IPS-11a (cell line): ENCODE data around the gene CGRRF1.

ENCODE experiments used
- H3K4me3 ChIP-seq: one replicate; pipeline ENCODE4 v1.5.1; 2013; ENCODE audit warnings: low read depth, low read length, control low read depth

Gene CGRRF1

DNA sequence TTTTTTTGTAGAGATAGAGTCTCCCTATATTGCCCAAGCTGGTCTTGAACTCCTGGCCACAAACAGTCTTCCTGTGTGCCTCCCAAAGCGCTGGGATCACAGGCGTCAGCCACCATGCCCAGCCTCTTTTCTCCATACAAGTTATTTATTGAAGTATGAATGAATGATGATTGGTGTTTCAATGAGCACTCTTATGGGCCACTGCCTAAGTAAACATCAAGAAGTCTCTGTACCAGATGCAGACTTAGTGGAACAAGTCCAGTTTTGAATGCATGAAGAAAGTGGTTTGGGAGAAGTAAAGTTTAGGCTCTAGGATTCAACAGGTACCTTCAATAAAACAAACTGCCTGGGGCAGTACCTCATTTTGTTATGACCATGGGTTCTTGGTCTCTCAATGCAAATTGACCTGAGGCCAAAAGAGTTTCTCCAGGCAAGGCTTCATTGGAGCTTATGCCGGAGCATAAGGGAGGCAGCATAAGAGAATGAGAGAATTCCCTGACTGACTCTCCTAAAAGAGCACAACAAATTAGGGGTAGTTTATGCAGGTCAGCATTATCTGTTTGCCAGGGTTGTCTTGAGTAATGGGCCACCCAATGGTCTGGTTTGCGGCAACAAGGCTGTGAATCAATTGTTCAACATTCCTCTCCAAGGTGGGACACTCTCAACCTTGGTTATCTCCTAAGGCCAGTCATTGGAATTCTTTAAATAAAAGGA, 19.8 kb upstream of the CGRRF1 start:
- no peak overlapping the region for H3K4me3 ChIP-seq

DNA sequence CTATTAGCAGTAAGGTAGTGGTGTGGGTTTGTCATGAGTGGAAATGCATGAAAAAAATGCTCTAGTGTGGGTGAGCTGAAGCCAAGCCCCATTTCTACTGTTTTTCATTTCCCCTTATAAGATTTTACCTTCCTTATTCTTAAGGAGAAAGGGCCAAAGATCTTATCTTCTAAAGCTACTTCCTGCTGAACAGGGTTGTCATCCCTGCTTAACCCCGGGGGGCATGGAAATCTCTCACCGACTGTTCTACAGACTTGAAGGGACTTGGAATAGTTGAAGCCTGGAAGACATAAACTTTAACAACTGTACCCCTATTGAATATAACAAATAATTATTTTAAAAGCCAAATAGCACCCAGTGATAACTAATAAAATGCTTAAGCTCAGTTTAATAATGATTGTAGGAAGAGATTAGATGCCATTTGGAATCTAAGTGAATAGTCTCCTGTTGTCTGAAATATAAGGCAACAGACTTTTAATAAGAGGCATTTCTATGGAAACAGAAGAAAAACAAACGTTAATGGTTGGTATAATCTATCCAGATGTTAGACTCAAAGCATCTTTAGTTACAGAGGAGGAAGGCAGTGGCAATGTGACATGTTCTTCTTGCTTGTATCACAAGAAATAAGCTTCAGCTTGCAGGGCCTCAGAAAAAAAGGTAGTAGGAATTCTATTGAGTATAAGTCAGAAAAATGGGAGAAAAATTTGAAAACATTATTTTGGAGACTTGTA, 19.1 kb upstream of the CGRRF1 start:
- no peak overlapping the region for H3K4me3 ChIP-seq

DNA sequence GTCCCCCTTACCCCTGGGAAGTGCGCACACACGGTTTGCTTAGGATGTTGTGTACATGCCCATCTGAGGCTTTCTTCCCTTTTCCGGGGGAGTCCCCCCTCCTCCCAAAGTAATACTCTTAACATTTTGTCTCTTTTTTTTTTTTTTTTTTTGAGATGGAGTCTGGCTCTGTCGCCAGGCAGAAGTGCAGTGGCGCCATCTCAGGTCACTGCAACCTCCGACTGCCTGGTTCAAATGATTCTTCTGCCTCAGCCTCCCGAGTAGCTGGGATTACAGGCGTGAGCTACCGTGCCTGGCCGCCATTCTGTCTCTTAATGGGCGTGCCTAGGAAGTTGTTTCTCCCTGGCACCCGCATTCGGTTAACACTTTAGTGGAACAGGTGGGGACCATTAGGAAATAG, 16.4 kb upstream of the CGRRF1 start:
- H3K4me3 ChIP-seq, result no peak overlapping the region

DNA sequence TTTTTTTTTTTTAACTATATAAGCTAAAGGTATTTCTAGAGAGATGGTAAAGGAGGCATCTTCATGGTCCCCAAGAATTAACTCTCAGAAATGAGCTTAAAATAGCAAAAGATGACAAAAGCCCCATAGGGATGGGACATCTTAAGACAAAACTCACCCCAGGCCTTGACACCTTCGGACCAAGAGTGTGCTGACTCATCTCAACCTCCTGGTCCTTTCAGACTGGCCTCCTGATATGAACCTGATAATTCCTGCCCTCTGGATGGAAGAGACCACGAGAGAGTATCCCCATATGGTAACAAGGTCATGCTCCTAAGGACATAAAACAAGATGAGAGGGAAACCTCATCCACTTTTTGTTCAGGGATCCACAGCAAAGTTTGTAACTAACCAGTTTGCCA, 12.5 kb upstream of the CGRRF1 start:
- H3K4me3 ChIP-seq, result no peak overlapping the region

DNA sequence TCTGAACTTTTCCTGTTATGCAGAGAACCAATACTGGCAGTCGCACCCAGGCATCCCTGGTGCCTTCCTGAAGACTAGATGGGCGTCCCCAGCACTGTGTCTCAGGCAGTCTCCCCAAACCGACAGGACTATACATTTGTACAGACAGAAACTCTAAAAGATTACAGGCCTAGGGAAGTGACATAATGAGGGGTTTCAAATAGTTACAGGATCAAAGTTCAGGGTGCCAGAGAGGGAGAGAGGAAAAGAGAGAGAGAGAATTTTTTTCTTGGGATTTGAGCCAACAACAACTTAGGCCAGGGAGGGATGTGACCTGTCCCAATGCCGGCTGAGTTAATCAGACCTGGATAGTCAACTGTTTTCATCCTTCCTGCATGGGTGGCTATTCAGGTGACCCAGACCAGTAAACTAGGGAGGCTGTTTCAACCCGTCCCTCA, 11.6 kb upstream of the CGRRF1 start:
- no peak overlapping the region for H3K4me3 ChIP-seq

DNA sequence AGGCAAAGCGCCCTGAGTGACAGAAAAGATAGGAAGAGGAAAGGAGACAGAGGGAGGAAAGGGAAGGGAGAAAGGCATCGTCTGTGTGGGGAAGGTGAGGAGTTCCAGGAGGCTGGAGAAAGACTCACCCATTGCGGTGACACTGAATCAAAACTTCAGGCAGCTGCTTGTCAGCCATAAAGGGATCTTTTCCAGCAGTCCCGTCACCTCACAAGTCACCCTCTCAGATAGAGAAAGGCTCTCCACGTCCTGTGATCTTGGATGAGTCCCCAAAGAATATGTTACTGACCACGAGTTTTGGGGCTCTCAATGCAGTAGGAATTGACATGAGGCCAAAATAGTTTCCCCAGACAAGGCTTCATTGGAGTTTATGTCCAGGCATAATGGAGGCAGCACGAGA, 11.1 kb upstream of the CGRRF1 start:
- H3K4me3 ChIP-seq, result no peak overlapping the region

DNA sequence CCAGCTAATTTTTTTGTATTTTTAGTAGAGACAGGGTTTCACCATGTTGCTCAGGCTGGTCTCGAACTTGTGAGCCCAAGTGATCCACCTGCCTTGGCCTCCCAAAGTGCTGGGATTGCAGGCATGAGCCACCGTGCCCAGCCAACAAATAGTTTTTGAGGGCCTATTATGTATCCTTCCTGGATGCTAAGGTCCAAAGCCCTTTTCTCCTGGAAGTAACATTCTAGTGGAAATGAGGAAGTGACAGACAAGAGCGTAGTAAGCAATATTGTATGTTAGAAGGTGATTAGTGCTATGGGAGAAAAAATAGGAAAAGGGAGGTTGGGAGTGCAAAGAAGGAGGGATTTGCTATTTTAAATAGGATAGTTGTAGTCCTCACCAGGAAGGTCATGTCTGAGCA, 9.0 kb upstream of the CGRRF1 start:
- H3K4me3 ChIP-seq, result no peak overlapping the region

DNA sequence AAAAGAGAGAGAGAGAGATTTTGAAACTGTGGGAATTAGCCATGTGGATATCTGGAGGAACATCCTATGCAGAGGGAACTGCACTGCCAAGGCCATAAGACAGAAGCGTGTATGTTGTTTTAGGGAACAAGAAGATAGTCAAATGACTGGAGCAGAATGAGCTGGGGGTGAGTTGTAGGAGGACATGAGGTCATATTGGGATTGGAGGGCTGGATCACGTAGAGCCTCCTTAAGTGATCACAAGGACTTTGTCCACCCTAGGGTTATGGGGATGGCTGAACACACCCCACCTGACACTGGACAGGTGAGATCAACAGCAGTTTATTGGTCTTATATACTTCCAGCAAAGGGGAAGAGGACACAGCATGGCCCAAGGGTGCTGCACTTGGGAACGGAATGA, 8.2 kb upstream of the CGRRF1 start:
- no peak overlapping the region for H3K4me3 ChIP-seq

DNA sequence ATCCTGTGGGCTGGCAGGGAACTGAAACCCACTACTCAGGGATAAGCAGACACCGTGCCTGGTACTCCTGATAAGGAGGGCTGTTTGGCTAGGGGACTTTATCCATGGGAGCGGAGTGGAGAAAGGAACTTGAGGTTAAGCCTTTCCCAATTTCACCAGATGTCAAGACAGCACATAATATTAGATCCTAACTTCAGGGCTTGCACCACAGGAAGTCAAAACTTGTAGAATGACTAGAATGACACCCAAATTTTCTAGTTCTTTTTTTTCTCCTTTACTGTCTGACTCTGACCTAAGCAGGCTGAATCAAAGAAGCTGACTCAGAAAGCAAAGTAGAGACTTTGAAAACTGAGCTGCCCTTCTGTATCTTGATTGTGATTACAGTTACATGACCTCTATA, 7.1 kb upstream of the CGRRF1 start:
- no peak overlapping the region for H3K4me3 ChIP-seq

DNA sequence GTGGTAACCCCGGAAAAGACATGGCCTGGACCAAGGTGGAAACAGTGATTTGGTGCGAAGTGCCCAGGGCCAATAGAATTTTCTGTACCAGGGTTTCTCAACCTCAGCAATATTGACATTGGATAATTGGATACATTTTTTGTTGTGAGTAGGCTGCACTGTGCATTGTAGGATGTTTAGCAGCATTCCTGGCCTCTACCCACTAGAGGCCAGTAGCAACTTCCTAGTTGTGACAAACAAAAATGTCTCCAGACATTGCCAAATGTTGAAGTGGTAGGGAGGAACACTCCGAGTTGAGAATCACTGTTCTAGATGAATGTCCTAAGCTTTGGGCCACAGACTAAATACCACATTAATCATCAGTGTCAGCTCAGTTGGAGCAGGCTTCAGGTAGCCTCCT, 6.2 kb upstream of the CGRRF1 start:
- H3K4me3 ChIP-seq, result no peak overlapping the region

DNA sequence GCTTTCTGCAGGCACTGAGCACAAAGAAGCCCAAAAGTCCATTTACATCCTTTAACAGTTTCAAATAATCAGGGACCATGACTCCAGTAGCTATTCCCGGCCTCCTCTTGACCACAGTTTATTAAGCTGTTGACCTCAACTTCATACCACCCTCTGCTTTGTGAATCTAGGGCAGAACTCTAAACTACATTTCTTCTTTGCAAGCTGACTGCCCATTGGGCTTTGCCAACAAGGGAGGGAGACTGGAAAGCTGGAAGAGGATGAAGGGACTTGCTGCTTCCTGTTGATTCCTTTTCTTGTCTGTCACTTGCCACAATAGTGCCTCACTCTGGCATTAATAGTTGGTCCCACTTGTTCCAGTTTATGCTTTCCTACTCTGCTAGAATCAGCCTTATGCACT, 2.7 kb downstream of the CGRRF1 start:
- H3K4me3 ChIP-seq, result no peak overlapping the region

DNA sequence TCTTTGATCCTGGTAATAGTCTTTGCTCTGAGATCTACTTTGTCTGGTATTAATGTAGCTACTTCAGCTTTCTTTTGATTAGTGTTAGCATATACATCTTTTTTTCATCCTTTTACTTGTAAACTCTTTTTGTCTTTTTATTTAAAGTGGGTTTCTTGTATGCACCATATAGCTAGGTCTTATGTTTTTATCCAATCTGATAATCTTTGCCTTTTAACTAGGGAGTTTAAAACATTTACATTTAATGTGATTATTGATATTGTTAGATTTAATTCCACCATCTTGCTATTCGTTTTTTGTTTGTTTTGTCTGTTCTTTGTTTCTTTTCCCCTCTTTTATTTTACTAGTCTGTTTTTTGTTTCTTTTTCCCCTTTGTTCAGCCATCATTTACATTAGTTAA, 6.0 kb downstream of the CGRRF1 start:
- H3K4me3 ChIP-seq, result no peak overlapping the region

DNA sequence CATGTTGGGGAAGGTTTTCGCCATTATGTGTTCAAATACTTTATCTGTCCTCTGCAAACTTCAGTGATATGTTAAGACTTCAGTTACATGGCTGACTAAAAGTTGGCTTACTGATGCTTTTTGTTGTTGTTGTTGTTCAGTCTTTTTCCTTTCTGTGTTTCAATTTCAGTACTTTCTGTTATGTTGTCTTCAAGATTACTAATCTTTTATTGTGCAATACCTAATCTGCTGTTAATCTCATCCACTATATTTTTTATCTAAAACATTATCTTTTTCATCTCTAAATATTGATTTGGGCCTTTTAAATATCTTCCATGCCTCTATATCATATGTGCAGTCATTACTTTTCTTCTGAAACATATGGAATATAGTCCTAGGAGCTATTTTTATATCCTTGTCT, 7.0 kb downstream of the CGRRF1 start:
- H3K4me3 ChIP-seq, result no peak overlapping the region

DNA sequence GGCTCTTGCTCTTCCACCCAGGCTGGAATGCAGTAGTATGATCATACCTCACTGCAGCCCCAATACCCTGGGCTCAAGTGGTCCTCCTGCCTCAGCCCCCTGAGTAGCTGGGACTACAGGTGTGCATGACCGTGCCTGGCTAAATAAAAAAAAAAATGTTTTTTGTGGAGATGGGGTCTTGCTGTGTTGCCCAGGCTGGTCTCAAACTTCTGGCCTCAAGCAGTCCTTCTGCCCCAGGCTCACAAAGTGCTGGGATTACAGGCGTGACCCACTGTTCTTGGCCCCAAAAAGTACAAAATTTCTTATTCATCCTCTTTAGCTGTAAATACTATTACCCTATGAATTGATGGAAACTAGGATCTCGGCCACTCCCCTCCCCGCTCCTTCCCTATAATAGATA, 14.7 kb downstream of the CGRRF1 start:
- no peak overlapping the region for H3K4me3 ChIP-seq

DNA sequence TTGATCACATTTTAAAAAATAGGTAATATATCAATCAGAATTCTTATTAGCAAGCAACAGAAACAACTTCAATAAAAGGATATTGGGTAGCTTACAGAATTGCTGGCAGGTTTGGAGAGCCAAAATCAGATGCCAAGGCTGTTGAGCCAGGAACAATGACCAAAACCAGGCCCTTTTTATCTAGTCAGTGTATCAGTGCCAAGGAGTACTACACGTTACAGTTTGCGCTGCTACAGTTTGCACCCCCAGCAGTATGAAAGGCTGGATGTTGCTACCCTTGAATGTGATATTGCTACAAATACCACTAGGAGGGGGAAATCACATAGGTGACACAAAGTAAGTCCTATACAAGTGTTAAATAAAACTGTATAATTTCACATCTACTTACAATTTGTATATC, 19.3 kb downstream of the CGRRF1 start:
- no peak overlapping the region for H3K4me3 ChIP-seq

DNA sequence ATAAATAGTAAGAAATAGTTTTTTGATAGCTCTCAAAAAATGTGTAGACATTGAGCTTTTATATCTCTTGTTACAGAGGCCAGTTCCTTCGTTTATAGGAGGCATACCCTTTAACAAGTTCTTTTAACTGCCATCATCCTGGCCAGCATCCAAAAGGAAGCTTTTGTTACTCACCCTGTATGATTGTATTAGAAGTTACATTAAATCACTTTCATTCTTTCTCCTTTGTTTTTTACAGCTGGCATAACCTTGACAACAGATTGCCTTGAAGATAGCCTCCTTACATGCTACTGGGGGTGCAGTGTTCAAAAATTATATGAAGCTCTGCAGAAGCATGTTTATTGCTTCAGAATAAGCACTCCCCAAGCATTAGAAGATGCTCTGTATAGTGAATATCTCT, 20.1 kb downstream of the CGRRF1 start:
- no peak overlapping the region for H3K4me3 ChIP-seq

DNA sequence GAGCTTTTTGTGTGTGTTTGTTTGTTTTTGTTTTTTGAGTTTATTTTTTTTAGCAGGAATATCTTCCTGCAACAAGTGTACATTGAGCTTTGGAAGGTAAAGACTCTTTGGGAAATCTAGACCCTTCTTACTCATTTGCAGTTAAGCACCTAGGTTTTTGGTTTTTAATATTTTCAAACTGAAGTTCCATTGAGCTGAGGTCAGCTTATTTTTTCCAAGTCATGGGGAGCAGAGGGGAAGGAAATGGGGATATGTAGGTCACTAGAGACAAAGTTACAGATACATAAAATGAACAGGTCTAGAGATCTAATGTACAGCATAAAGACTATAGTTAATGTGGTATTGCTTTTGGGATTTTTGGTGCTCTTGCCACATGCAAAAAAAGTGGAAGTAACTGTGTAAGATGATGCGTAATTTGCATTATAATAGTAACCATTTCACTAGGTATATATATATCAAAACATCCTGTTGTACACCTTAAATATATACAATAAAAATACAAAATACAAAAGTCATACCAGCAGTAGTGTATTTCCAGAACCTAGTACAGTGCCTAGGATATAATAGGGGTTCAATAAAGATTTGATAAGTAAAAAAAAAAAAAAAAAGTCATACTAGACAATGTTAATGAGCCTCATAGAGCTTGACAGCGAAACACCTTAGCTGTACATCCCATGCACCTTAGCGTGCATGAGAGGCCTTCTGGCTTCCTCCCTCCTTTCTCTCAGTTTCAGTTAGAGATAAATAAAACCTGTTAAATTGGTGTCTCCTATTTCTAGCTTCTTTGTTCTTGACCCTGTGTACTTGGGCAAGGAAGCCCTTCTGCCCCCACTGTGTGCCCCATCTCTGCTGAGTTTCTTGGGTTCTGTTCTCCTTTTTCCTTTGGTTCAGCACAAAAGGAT, 22.7 kb downstream of the CGRRF1 start:
- no peak overlapping the region for H3K4me3 ChIP-seq

DNA sequence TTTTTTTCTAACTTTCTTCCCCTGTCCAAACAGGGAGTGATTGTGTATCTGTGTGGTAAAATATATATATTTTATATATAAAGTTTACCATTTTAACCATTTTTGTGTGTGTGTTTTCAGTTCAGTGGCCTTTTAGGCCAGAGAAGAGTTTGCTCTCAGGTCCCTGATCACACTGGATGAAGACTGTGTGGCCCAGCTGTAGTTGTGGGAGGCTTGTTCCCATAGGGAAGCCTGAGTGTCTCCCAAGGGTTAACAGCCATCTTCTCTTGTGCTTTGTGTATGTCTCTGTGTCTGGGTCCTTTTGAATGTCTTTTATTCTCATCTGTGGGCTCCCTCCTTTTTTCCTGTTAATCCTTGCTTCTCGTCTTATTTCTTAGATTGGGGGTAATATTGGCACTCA, 23.4 kb downstream of the CGRRF1 start:
- H3K4me3 ChIP-seq, result no peak overlapping the region

DNA sequence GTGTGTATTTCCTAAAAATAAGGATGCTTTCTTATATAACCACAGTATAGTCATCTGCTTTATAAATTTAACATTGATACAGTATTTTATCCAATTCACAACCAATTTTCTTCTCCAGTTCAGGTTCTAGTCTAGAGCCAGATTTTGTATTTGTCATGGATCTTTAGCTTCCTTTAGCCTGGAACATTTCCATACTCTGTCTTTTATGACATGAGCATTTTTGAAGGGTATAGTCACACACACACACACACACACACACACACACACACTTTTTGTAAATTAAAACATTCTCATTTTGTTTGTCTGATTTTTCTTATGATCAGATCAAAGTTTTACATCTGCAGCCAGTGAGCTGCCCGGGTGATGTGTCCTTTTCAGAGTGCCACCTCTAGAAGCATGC, 25.4 kb downstream of the CGRRF1 start:
- no peak overlapping the region for H3K4me3 ChIP-seq

DNA sequence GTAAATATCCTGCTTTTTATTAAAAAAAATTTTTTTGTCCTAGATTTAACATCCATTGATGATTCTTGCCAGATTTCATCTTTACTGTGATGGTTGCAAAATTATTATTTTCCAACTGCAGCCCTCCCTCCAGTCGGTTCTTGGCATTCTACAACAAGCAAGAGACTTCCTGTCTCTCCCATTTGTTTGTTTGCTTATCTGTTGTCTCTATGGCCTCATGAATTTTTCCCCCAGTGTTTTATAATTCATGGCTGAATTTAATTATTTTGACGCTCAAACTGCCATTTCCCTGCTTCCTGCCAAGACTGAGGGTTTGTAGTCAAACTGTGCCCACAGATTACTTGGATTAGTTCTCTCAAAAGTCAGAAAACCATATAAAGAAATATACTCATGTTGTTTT, 25.9 kb downstream of the CGRRF1 start:
- H3K4me3 ChIP-seq, result no peak overlapping the region

DNA sequence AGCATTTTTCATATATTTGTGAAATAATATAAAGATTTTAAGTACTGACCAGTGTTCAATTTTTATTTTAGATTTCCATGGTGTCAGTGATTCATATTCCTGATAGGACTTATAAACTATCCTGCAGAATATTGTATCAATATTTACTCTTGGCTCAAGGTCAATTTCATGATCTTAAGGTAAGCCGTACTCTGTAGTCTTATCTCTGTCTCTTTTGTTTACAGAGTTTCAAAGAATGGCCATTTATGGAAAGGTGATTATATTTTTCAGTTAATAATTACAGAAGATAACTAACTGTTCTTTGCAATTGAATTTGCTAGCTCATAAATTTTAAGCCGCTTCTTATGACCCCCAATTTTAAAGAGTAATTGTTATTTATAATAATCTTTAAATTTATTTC, 27.9 kb downstream of the CGRRF1 start:
- no peak overlapping the region for H3K4me3 ChIP-seq

DNA sequence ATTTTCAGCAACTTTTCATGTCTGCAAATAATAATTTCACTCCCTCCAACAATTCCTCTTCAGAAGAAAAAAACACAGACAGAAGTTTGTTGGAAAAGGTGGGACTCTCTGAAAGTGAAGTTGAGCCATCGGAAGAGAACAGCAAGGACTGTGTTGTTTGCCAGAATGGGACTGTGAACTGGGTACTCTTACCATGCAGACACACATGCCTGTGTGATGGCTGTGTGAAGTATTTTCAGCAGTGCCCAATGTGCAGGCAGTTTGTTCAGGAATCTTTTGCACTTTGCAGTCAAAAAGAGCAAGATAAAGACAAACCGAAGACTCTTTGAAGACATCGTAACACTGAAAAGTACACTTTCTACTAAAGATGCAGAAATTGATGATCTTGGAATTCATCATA, 28.3 kb downstream of the CGRRF1 start:
- H3K4me3 ChIP-seq, result no peak overlapping the region
